Mesothelial cell of epicardium (in vitro differentiated cells): ENCODE measurements around the gene SEMA5A. TPM values are rescaled to one million over a fixed set of nuclear protein-coding genes. Genes with fewer than 3 reads are reported as not detected.

Source experiments
- DNase-seq, 2 experiments: peaks; one replicate each; pipeline ENCODE4 v3.0.0; 2021; ENCODE audit warnings: low spot score in 2 of 2; ENCODE audit not compliant: unreplicated experiment in 2 of 2
- H3K27ac Mint-ChIP-seq: 2 replicates; pipeline ENCODE4 v1.8.0; 2021; ENCODE audit warnings: mixed read lengths
- H3K27me3 Mint-ChIP-seq: 2 replicates; pipeline ENCODE4 v1.8.0; 2021; ENCODE audit warnings: low read depth, mixed read lengths
- H3K36me3 Mint-ChIP-seq: 2 replicates; pipeline ENCODE4 v1.8.0; 2021; ENCODE audit warnings: mixed read lengths
- H3K4me1 Mint-ChIP-seq: 2 replicates; pipeline ENCODE4 v1.8.0; 2021; ENCODE audit warnings: mixed read lengths
- H3K4me3 Mint-ChIP-seq: 2 replicates; pipeline ENCODE4 v1.8.0; 2021; ENCODE audit warnings: mild to moderate bottlenecking, moderate library complexity, mixed read lengths
- H3K9me3 Mint-ChIP-seq: 2 replicates; pipeline ENCODE4 v1.8.0; 2021; ENCODE audit warnings: mixed read lengths
- total RNA-seq: library from RNA; stranded (reverse); gene quantifications from 3 replicates; pipeline ENCODE4 v1.2.1, GENCODE V29; 2021
- TF ChIP-seq, protein P1 (sequence below): fragments of 200-600 bp; sonication (generic); IDR thresholded peaks from one replicate; pipeline ENCODE4 v1.5.0; 2021; ENCODE audit warnings: antibody characterized with exemption; ENCODE audit not compliant: unreplicated experiment

SEMA5A gene
- total RNA-seq, 1 donor from 2014 or later = 26.7 TPM

DNA sequence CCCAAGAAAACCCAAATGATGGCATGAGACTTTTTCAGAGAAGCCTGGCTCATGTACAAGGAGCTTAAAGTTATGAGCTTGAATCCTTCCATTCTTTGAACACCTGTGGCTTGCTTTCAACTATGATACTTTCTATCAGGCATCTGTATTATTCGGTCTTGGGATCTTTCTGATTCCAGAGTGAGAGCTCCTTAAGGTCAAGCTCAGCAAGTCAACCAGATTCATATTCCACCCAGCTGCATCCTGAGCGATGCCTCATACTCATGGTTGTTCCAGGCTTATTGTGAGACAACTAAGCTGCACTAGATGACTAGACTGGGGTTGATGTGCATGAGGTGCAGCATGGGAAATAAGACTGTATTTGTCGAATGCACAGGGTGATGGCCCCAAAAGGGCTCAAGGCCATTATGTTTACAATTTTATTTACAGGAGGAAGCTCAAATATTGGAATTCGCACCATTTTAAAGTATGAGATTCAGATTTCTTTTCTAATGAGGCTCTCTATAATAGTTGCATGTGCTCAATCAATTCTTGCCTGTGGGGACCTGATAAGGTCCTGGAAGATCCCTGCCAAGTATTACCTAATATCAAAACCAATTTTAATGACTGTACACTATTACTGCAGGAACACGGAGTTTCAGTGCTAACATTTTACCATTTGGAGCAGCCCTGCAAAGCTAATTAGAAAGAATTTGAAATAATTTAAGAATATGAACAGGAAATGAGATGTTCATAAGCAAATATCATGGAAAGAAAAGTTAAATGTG, 453.8 kb downstream of the SEMA5A start:
- H3K27me3 Mint-ChIP-seq = no peaks in the 10 kb centered on the region
- H3K9me3 Mint-ChIP-seq = peaks cover under 1% of the 10 kb centered on the region
- H3K36me3 Mint-ChIP-seq = peaks cover under 1% of the 10 kb centered on the region
- H3K4me1 Mint-ChIP-seq = peaks cover 11% of the 10 kb centered on the region
- TF ChIP-seq, protein P1, sequence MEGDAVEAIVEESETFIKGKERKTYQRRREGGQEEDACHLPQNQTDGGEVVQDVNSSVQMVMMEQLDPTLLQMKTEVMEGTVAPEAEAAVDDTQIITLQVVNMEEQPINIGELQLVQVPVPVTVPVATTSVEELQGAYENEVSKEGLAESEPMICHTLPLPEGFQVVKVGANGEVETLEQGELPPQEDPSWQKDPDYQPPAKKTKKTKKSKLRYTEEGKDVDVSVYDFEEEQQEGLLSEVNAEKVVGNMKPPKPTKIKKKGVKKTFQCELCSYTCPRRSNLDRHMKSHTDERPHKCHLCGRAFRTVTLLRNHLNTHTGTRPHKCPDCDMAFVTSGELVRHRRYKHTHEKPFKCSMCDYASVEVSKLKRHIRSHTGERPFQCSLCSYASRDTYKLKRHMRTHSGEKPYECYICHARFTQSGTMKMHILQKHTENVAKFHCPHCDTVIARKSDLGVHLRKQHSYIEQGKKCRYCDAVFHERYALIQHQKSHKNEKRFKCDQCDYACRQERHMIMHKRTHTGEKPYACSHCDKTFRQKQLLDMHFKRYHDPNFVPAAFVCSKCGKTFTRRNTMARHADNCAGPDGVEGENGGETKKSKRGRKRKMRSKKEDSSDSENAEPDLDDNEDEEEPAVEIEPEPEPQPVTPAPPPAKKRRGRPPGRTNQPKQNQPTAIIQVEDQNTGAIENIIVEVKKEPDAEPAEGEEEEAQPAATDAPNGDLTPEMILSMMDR = no peak
- no peak overlapping the region for H3K27ac Mint-ChIP-seq
- no peak overlapping the region for H3K4me3 Mint-ChIP-seq
- no peak for DNase-seq

DNA sequence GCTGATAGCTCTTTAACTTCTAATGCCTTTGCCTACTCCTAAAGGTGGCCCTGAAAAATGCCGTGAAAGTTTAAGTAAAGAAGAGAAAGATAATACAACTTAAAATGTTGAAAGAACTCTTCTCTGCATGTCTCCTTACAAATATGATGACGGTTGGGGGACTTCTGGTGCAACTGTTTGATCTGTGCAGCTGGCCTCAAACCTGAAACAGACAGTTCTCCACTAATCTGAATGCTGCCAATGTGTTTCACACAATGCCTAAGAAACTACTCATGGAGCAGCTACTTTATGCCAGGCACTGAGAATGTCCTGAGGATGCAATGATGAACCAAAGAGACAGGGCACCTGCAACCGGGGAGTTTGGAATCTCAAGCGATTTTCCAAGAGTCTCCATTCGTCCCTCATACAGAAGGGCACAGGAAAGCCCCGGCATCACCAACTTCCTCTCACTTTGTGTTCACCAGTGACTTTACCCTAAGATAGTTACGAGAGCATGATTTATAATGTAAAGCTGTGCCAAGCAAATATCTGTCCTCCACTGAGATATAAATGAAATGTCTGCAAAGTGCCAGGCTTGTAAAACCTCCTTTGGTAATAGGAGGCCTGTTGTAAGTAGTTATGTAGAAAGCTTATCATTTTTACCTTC, 455.4 kb downstream of the SEMA5A start:
- peaks cover 10% of the 10 kb centered on the region for H3K36me3 Mint-ChIP-seq
- H3K4me1 Mint-ChIP-seq = peaks cover 11% of the 10 kb centered on the region
- H3K4me3 Mint-ChIP-seq = no peak overlapping the region
- no peaks in the 10 kb centered on the region for H3K27me3 Mint-ChIP-seq
- TF ChIP-seq, protein P1 = no peak
- H3K27ac Mint-ChIP-seq = no peak overlapping the region
- H3K9me3 Mint-ChIP-seq = peaks cover 9% of the 10 kb centered on the region
- DNase-seq = no peak

DNA sequence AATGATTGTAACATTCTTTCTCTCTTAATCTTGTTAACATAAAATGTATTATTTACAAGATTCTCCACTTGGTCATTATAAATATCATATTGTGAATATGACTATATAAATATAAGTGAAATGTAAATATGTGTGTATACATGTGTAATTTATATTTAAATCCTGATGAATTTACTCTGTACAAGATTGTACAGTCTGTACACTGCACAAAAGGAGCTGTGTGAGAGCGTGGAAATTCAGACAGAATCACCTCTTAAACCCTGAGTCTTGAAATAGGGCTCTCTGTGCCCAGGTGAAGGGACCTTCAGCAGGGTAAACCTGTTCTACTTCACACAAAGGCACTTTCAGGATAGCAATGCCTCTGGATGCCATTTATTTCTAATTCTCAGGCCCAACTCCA, 456.0 kb downstream of the SEMA5A start:
- Mint-ChIP-seq H3K36me3 (peaks cover 12% of the 10 kb centered on the region), H3K4me3 (no peak overlapping the region), H3K4me1 (peaks cover 9% of the 10 kb centered on the region), H3K27ac (no peak overlapping the region), H3K27me3 (no peaks in the 10 kb centered on the region), H3K9me3 (peaks cover 12% of the 10 kb centered on the region)
- TF ChIP-seq, protein P1 = no peak
- DNase-seq = no peak

DNA sequence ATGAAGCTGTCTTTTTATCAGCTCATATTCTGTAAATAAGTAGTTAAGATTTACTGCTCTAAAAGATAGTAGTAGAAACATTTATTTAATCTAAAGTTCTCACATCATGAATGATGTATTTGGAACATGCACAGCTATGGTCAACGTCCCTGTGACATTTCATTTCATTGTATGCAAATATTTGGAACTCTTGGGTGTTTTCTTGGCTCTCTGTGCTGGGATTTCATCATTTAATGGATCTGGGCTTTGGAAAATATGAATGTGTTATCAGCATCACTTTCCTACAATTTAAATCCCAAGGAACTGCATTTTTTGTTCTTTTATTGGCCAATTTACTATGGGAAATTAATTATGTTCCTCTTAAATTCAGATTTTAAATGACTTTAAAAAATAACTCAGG, 462.9 kb downstream of the SEMA5A start:
- no peaks in the 10 kb centered on the region for H3K27me3 Mint-ChIP-seq
- no peaks in the 10 kb centered on the region for H3K4me1 Mint-ChIP-seq
- H3K36me3 Mint-ChIP-seq = peaks cover 21% of the 10 kb centered on the region
- peaks cover 29% of the 10 kb centered on the region for H3K9me3 Mint-ChIP-seq
- no peak for DNase-seq
- no peak overlapping the region for H3K4me3 Mint-ChIP-seq
- TF ChIP-seq, protein P1 = no peak
- no peak overlapping the region for H3K27ac Mint-ChIP-seq

DNA sequence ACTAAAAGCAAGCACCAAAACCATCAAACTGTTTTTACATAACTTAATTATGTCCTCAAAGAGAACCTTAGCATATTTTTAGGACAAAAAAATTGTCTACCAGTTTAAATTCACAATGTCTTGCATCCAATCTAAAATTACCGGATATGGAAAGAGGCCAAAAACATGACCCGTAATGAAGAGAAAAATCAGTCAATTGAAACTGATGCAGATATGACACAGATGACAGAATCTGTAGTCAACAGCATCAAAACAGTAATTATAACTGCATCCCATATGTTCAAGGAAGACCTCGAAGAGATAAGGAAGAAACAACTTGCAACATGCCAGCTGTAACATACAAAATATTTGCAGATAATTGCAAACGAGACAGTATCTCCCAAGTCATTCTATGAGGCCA, 473.2 kb downstream of the SEMA5A start:
- H3K4me3 Mint-ChIP-seq = no peak overlapping the region
- peaks cover 9% of the 10 kb centered on the region for H3K9me3 Mint-ChIP-seq
- no peak overlapping the region for H3K27ac Mint-ChIP-seq
- peaks cover 17% of the 10 kb centered on the region for H3K4me1 Mint-ChIP-seq
- peaks cover 4% of the 10 kb centered on the region for H3K36me3 Mint-ChIP-seq
- TF ChIP-seq, protein P1 = no peak
- DNase-seq = no peak
- H3K27me3 Mint-ChIP-seq = no peaks in the 10 kb centered on the region
